GM21619 (cell line): Measurements from ENCODE around the gene EEF1AKMT2.
"Not testable (repeated sequence)": the region's sequence is repeated elsewhere in the genome, so short reads cannot be mapped to it uniquely, and the experiment has no call there.

Source experiments
- ATAC-seq: cut with Tn5 transposase; IDR thresholded peaks from one replicate; pipeline ENCODE4 v1.9.1; 2021; ENCODE audit not compliant: unreplicated experiment

EEF1AKMT2 gene

DNA sequence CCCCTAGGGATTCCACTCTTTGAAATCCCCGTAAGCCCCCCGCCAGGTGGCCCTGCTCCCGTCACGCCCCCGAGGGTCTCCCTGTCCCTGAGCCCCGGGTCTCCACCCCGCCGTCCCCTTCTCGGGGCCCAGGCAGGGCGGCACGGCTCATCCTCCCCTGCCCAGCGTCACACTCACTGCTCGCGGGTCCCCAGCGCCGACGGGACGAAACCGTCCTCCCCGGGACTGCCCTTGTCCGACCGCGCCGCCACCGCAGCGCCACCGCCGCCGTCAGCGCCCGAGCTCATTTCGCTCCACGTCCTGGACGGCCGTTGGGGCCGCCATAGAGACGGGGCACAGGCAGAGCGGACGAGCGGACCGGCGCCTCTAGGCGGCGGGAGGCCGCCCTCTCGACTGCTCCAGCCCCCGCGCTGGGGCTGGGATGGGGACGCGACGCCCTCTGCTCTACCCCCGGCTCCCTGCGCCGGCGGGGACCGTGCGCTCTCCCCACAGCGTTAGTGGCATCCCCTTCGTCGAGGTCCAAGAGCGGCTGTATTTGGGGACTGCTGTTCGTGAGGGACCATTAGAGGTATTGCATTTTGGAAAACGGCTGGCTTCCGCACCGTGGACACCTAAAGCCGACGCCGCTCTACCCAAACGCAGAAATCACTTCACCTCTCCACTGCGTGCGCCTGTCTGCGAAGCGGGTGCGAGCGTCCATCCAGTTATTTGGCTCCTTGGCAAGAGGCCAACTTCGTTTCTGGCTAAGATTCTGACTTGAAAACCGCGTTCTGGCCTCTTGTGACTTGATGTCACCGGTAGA, at the start of gene EEF1AKMT2:
TSS of gene EEF1AKMT2 (minus strand) at position 341 of the 802 bp plus-strand sequence. CDS start at position 287, 54 bp downstream.
- peak; percentile 86 for ATAC-seq

GRCh38 chr10:124837687-124838086, 46.0 kb upstream of the EEF1AKMT2 start:
- no peak for ATAC-seq

GRCh38 chr10:124831116-124831515, 39.4 kb upstream of the EEF1AKMT2 start:
- no peak for ATAC-seq

GRCh38 chr10:124830445-124830844, 38.8 kb upstream of the EEF1AKMT2 start:
- ATAC-seq = no peak

DNA sequence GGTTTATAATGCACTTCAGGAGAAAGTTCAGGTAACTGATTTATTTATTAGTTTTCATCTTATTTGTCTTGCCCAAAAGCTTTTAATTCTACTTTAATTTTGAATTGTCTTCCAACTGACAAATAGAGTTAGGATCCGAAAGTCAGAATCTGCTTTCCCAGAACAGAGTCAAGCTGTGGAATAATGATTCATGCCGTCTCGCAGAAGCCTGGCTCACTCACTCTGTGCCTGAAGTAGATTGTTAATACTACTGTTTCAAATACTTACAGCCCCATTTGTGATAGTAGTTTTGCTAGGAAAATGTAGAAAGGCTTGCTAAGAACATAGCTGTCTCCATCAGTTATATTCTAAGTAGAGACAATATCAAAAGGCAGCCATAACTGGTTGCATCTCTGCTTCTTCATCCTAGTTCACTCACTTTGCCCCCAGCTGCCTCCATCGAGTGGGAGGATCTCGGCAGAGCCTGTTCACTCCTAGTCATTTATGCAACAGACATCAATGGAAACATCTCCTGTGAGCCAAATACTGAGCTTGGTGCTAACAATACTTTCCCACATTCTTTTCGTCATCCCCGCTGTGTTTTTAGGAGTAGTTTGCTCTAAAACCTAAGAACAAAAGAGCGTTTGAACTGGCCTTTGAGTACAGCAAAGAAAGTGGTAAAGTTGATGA, 37.9 kb upstream of the EEF1AKMT2 start:
- ATAC-seq = no peak

GRCh38 chr10:124827474-124827873, 35.8 kb upstream of the EEF1AKMT2 start:
- ATAC-seq = no peak

DNA sequence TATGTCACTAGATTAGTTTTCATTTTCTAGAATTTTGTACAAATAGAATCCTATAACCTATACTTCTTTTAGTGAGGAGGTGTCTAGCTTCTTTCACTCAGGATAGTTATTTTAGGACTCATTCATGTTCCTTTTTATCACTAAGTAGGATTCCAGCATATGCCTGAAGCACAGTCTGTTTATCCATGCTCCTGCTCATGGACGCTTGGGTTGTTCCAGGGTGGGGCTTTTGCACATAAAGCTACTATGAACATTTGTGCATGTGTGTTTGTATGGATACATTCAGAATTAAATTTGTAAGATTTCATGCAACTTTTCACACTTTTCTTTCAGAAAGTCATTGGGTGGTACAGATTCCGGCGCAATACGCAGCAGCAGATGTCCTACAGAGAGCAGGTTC, 34.6 kb upstream of the EEF1AKMT2 start:
- no peak for ATAC-seq

DNA sequence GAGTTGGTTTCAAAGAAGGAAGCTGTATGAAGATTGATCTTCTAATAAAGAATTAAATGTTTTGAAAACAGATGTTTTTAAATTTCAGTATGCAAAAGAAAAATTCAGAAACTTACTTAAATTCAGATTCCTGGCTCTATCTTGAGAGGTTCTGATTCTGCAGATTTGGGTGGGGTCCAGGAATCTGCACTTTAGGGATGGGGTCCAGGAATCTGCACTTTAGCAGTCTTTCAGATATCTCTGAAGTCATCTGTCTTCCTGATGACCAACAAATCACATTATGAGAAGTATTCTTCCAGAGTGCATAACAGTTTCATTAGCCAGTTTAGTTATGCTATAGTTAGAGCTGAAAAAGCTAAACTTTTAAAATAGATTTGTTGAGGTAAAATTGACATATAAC, 34.0 kb upstream of the EEF1AKMT2 start:
- no peak for ATAC-seq

- not testable (repeated sequence) for ATAC-seq
Observed at GRCh38 chr10:124824932-124825331, 33.2 kb upstream of the EEF1AKMT2 start.

DNA sequence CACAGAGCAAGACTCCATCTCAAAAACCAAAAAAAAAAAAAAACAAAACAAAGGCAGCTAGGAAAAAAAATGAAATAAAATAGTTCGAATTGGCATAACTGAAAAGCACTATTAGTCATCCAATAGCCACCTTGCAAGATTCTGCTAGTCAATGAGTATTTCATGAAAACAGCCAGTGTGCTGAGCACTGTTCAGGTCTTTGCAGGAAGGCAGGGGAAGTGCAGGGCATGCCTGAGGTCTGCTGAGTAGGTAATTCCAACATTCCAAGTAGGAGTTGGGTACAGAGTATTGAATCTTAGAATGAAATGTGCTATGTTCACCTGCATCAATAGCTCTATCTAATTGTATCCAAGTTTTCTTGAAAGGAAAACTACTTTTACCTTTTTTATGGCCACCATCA, 32.8 kb upstream of the EEF1AKMT2 start:
- ATAC-seq = no peak

DNA sequence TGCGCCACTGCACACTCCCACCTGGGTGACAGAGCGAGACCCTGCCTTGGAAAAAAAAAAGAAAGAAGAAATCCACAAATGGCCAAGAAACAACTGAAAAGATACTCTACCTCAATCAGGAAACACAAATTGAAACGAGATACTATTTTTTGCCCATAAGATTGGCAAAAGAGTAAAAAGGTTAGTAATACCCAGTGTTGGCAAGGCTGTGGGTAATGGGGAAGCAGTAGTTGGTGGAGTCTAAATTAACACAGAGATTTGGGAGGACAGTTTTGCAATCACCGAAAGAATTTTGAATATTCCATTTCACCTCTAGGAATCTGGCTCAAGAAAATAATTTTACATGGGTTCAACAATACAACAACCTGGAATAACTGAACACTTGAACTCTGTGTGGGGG, 29.8 kb upstream of the EEF1AKMT2 start:
- ATAC-seq = no peak

DNA sequence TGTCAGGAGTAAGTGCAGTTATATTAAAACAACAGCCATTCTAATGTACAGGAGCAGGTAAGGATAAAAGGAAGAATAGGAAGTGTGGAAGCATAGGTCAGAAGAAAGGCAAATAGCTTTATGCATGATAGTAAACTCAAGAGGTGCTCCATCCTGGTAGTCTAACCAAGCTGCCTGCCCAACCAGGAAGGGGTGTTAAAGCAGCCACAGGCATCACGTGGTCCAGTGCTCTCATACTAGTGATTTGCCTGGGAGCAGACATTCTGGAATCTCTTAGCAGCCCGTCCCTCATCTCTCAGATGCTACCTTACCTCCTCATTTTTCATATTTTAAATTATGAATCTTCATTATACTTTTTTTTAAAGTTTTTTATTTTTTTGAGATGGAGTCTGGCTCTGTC, 28.4 kb upstream of the EEF1AKMT2 start:
- no peak for ATAC-seq

DNA sequence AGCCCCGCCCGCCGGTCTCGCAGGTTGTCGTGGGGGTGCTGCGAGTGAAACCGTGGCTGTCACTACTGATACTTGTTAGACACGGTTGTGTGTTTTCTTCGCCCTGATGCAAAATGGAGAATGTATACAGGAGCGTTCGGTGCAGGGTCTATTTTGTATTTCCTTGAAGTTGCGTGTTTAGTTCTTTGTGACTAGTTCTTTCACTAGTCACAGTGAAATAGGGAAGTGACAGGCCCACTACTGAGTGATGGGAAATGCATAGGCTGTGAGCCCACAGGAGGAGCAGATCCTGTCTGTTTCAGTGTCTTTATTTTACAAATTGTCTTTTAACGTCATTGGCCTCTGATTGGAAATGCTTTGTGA, 10.6 kb upstream of the EEF1AKMT2 start:
- peak; percentile 32 for ATAC-seq

DNA sequence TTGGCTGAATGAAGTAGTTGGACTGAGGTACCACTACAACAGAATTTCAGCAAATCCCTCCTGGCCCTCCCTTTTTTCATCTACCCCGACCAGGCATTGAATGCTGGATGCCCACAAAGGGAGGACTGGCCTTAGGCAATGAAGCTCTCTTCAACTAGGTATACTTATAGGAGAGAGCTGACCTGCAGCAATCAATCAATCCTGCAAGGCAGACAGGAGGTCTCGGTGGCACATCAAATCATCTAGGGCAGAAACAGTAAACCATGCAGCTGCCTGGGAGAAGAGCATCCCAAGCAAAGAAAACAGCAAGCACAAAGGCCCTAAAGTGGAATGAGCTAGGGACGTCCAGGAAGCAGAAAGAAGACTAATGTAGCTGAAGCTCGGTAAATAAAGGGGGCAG, 7.5 kb upstream of the EEF1AKMT2 start:
- ATAC-seq = no peak

DNA sequence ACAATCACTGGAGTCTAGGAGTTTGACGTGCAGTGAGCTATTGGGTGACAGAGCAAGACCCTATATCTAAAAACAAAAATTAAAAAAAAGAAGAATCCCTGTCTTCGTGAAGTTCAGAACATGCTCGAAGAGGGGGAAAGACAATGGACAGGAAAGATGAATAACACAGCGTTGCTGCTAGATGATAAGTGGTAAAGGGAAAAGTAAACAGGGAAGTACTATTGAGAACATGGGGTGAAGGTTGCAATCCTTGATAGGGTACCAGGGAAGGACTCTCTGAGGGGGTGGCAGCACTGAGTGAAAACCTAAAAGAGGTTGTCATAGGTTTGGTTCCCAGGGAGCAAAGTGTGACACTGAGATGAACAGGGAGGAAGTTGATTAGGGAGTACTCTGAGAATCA, 7.1 kb upstream of the EEF1AKMT2 start:
- ATAC-seq = no peak

DNA sequence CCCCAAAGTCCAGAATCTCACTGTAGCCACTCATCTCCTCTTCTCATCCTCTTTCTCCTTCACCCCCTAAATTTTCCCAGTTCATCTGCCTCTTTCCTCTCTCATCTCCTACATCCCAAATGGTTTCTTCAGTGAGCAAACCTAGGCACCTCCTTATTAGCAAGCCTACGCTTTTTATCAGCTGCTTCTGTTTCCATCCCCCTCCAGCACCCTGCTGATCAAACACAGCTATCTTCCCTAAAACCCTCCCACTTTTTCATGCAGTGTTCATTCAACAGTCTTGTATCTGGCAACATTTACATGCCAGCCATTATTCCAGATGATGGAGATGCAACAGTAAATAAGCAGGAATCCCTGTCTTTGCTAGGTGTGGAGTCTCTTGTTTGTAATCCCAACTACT, 6.7 kb upstream of the EEF1AKMT2 start:
- no peak for ATAC-seq

- ATAC-seq = no peak
Observed at GRCh38 chr10:124792998-124793352, 1.3 kb upstream of the EEF1AKMT2 start.

- not testable (repeated sequence) for ATAC-seq
Observed at GRCh38 chr10:124782900-124783299, 8.8 kb downstream of the EEF1AKMT2 start.

GRCh38 chr10:124768791-124769190, 22.9 kb downstream of the EEF1AKMT2 start:
- ATAC-seq = no peak

- no peak for ATAC-seq
Observed at GRCh38 chr10:124765256-124765655, 26.4 kb downstream of the EEF1AKMT2 start.

GRCh38 chr10:124763267-124763666, 28.4 kb downstream of the EEF1AKMT2 start:
- ATAC-seq = no peak

- ATAC-seq = no peak
Observed at GRCh38 chr10:124762281-124762680, 29.4 kb downstream of the EEF1AKMT2 start.
